Measurements from ENCODE around the gene ABCC11. TPM values are rescaled to one million over a fixed set of nuclear protein-coding genes. Genes with fewer than 3 reads are reported as not detected.

Gene ABCC11
- total RNA-seq, 6 experiments from 2014 or later, result 0.05 to 0.26 (median 0.12) TPM; not detected in 3

DNA sequence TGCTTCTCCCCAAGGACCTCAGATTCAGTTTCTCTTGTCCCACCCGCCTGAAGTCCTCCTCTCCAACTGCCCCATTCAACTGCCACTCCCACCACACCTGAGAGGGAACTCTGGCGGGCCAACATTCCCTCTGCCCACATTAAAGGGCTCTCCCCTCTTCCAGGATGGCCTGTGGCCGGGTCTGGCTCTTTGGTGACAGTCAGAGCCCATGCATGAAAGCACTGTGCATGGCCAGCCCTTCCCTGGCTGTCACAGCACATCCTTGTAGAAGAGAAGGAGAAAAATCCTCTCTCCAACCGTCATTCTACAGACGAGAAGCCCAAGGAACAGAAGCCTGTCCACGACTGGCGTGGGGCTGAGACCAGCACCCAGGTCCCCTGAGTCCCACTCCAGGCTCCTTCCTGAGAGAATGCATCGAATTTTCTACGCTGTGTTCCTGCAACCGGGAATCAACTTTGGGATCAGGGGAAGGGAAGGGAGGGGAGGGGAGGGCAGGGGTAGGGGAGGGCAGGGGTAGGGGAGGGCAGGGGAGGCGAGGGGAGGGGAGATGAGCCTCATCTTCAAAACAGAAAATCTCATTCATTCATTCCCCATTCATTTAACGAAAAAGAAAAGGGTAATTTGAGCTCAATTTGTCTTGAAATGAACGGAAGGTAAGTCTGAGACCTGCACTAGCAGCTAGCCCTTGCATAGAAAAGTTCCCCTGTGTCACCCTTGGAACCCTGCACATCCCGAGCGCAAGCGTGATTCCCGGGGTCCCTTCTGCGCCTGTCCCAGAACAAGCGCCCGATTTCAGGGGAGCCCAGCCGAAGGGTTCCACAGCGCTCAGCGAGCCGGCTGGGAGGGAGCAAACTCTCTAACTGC, 91.2 kb downstream of the ABCC11 start, which contains the start of gene ABCC12:
TSS of gene ABCC12 (minus strand) at position 68 of the 864 bp plus-strand sequence. CDS start 9,569 bp downstream, outside the sequence.
- Mint-ChIP-seq H3K4me3 (no peak within 1 kb of the TSS), H3K9me3 (no peaks in the 10 kb centered on the region), H3K4me1 (ENCODE audit: low read depth) (peaks cover 16% of the 10 kb centered on the region), H3K27me3 (ENCODE audit: insufficient read depth) (peaks cover 6% of the 10 kb centered on the region; the same call in 1 of the 2 replicates), H3K27ac (no peak within 1 kb of the TSS), H3K36me3 (ENCODE audit: low read depth) (no peaks in the 10 kb centered on the region)
- TF ChIP-seq, protein P1, sequence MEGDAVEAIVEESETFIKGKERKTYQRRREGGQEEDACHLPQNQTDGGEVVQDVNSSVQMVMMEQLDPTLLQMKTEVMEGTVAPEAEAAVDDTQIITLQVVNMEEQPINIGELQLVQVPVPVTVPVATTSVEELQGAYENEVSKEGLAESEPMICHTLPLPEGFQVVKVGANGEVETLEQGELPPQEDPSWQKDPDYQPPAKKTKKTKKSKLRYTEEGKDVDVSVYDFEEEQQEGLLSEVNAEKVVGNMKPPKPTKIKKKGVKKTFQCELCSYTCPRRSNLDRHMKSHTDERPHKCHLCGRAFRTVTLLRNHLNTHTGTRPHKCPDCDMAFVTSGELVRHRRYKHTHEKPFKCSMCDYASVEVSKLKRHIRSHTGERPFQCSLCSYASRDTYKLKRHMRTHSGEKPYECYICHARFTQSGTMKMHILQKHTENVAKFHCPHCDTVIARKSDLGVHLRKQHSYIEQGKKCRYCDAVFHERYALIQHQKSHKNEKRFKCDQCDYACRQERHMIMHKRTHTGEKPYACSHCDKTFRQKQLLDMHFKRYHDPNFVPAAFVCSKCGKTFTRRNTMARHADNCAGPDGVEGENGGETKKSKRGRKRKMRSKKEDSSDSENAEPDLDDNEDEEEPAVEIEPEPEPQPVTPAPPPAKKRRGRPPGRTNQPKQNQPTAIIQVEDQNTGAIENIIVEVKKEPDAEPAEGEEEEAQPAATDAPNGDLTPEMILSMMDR (IDR thresholded peaks at IDR 0.05), result no peak
- no peak for DNase-seq

DNA sequence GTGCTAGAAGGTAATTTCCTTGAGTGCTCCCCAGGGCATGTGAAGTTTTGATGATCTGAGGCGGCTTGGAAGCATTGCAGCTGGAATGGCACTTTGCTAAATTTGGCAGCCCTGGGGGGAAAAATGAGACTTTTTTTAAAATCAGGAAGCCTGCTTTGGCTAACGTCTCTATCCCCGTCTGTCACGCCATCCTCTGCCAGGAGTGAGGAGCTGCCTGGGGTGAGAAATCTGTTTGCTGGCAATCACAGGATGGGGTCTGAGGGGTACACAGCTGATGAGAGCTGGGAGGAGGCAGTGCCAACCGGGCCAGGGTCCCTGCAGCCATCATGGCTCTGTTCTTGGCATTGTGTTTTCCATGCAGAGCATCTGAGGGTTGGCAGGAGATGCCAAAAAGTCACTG, 93.6 kb downstream of the ABCC11 start:
- H3K36me3 Mint-ChIP-seq (ENCODE audit: low read depth), result no peaks in the 10 kb centered on the region
- H3K27ac Mint-ChIP-seq, result no peak overlapping the region
- no peaks in the 10 kb centered on the region for H3K9me3 Mint-ChIP-seq
- TF ChIP-seq, protein P1 (IDR thresholded peaks at IDR 0.05), result no peak
- peaks cover 13% of the 10 kb centered on the region for H3K4me1 Mint-ChIP-seq (ENCODE audit: low read depth)
- DNase-seq, result no peak
- H3K27me3 Mint-ChIP-seq (ENCODE audit: insufficient read depth), result peaks cover 6% of the 10 kb centered on the region; the same call in 1 of the 2 replicates
- no peak overlapping the region for H3K4me3 Mint-ChIP-seq

DNA sequence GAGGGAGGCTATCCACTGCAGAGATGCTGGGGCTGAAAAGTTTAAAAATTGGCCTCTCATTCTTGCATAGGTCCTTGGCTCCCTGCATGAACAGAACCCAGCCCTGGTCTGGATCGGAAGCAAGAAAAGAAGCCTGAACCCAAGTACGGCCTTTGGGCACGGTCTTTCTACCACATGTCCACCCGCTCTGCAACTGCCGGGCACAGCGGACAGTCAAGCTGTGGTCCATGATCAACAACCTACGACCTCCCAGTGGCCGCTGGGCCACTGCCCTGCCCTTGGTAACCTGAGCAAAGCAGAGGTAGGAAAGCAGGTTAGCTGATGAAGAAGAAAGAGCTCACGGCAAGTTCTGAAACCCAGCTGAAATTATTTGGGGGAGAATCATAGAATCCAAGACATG, 95.1 kb downstream of the ABCC11 start:
- DNase-seq, result no peak
- TF ChIP-seq, protein P1 (IDR thresholded peaks at IDR 0.05), result no peak
- no peaks in the 10 kb centered on the region; the same call in 1 of the 2 replicates for H3K4me1 Mint-ChIP-seq (ENCODE audit: low read depth)
- H3K27ac Mint-ChIP-seq, result no peak overlapping the region
- no peaks in the 10 kb centered on the region for H3K36me3 Mint-ChIP-seq (ENCODE audit: low read depth)
- no peaks in the 10 kb centered on the region for H3K9me3 Mint-ChIP-seq
- H3K4me3 Mint-ChIP-seq, result no peak overlapping the region
- H3K27me3 Mint-ChIP-seq (ENCODE audit: insufficient read depth), result peaks cover 6% of the 10 kb centered on the region; the same call in 1 of the 2 replicates

DNA sequence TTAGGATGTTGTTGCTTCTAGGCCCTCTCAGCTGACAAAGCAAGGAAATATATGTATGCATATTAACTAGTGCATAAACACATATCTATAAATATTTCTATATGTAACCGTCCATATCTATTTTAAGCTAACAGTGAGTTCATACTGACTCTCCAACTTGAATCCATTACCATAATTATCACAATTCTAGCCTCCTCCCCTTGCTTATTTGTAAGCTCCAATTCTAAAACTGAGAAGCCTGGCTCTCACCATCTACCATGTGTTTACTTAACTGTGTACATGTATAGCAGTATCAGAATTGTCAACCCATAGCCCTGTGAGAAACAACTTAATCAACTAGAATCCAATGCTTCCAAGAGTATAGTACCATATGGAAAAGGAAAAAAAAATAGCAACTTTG, 96.6 kb downstream of the ABCC11 start:
- TF ChIP-seq, protein P1 (IDR thresholded peaks at IDR 0.05), result no peak
- H3K36me3 Mint-ChIP-seq (ENCODE audit: low read depth), result no peaks in the 10 kb centered on the region
- H3K27me3 Mint-ChIP-seq (ENCODE audit: insufficient read depth), result peaks cover 10% of the 10 kb centered on the region
- H3K4me1 Mint-ChIP-seq (ENCODE audit: low read depth), result no peaks in the 10 kb centered on the region
- no peak overlapping the region for H3K27ac Mint-ChIP-seq
- DNase-seq, result no peak
- H3K4me3 Mint-ChIP-seq, result no peak overlapping the region
- H3K9me3 Mint-ChIP-seq, result no peaks in the 10 kb centered on the region

DNA sequence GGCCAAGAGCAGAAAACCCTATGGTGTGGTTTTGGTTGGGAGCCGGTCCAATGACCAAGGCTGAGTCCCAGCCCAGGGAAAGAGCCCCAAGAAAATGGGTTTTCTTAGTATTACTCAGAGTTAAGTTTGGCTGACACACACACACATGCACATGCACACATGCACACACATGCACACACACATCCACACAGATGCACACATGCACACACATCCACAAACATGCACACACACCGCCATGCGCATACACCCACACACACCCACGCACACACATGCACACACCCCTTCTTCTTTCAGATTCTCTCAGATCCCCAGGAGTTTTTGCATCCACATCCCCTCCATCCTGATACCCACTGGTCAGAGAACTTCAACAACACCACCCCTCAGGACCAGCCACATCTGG, 100.6 kb downstream of the ABCC11 start:
- DNase-seq, result no peak
- Mint-ChIP-seq H3K27ac (no peak overlapping the region), H3K4me3 (no peak overlapping the region), H3K4me1 (ENCODE audit: low read depth) (no peaks in the 10 kb centered on the region), H3K27me3 (ENCODE audit: insufficient read depth) (peaks cover 11% of the 10 kb centered on the region), H3K9me3 (no peaks in the 10 kb centered on the region), H3K36me3 (ENCODE audit: low read depth) (no peaks in the 10 kb centered on the region)
- TF ChIP-seq, protein P1 (IDR thresholded peaks at IDR 0.05), result no peak

All from HFFc6 (cell line).